WI38 (cell line): ENCODE measurements around the gene ARRDC2.

Experiments
- H3K4me3 ChIP-seq: 2 replicates; pipeline ENCODE4 v1.5.1; 2011; ENCODE audit warnings: low read depth, mild to moderate bottlenecking, control low read depth, low read length
- CTCF ChIP-seq: IDR thresholded peaks from 2 replicates; pipeline ENCODE4 v1.5.1; 2012; ENCODE audit warnings: low read depth, mild to moderate bottlenecking, control low read depth, low read length

Gene ARRDC2

GRCh38 chr19:17968362-17968761 lies 39.6 kb upstream of the ARRDC2 start:
- H3K4me3 ChIP-seq: no peak overlapping the region
- no peak for TF ChIP-seq CTCF

- H3K4me3 ChIP-seq: no peak overlapping the region
- no peak for TF ChIP-seq CTCF
These were observed 38.7 kb upstream of the ARRDC2 start for GRCh38 chr19:17969096-17969792.

DNA sequence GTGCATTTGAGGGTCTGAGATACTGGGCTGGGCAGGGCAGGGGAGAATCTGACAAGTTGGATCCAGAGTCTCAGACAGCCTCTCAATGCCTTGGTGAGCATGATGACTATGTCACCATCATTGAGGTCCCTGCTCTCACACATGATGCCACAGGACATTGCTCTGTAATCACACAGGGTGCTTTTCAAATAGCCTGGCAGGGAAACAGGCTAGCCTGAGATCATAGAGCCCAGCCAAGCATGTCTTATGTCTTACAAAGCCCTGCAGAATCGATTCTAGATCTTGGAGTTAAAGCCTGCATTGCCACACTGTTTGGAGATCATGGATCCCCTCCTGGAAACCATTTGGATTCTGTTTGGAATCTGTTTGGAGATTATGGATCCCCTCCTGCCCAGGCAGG lies 35.7 kb upstream of the ARRDC2 start:
- no peak for TF ChIP-seq CTCF
- H3K4me3 ChIP-seq: no peak overlapping the region

GRCh38 chr19:17973759-17974158 lies 34.2 kb upstream of the ARRDC2 start:
- TF ChIP-seq CTCF: no peak

DNA sequence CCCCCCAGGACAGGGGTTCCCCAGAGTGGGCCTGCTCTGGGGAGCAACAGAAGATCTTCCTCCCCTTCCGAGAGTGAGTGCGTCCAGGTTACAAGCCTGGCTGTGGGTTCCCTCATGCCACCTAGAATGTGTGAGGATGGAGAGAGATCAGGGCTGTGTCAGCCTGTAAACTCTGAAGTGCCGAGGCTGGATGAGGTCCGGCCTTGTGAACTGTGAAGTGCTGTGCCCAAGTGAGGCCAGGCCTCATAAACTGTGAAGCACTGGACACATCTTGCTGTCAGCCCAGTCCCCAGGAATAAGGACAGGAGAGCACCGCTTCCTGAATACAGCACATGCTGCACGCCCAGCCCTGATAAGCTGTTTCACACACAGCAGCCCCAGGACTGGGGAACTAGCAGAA lies 33.4 kb upstream of the ARRDC2 start:
- no peak overlapping the region for H3K4me3 ChIP-seq
- TF ChIP-seq CTCF: no peak

More at GRCh38 chr19:17973759-17974158, 34.2 kb upstream of the ARRDC2 start:
- H3K4me3 ChIP-seq: no peak overlapping the region

DNA sequence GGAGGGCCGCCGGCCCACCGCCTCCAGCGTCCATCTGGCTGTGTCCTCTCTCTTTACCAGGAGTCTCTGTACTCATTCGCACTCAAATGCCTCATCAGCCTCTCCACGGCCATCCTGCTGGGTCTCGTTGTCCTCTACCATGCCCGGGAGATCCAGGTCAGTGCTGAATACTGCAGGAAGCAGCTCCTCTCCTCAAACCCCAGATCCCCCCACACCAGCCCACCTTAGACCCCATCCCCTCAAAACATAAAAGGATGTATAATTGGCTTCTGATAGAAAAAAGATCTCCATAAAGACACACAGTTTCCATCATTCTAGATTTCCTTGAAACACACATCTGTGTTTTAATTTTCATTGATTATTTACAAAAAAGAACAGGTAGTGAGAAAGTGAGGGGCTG lies 32.9 kb upstream of the ARRDC2 start:
- no peak overlapping the region for H3K4me3 ChIP-seq
- no peak for TF ChIP-seq CTCF

DNA sequence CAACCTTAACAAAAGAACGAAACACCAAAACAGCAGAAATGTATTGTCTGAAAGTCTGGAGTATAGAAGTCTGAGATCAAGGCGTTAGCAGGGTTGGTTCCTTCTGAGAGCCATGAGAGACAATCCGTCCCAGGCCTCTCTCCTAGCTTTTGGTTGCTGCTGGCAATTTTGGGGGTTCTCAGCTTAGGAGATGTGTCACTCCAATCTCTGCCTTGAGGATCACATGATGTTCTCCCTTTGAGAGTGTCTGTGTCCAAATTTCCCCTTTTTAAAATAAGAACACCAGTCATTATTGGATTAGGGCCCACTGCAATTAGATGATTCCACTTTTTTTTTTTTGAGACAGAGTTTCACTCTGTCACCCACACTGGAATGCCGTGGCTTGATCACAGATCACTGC lies 30.9 kb upstream of the ARRDC2 start:
- no peak overlapping the region for H3K4me3 ChIP-seq
- TF ChIP-seq CTCF: no peak
